Ovary (tissue), 9 donors: ENCODE data around the gene PPP2R2C. TPM values are rescaled to one million over a fixed set of nuclear protein-coding genes. Genes with fewer than 3 reads are reported as not detected.

Experiments
- DNase-seq, 5 donors: peaks; one replicate each; pipeline ENCODE4 v3.0.0-alpha.2; 2019 to 2020
- H3K27ac ChIP-seq, 2 donors: fragments of 200-600 bp; one replicate each; pipeline versions ENCODE4 v1.5.1 to v1.8.0; 2019 to 2022
- H3K27me3 ChIP-seq: fragments of 200-600 bp; one replicate; pipeline ENCODE4 v1.8.0; 2022
- H3K36me3 ChIP-seq: fragments of 200-600 bp; sonication (generic); one replicate; pipeline ENCODE4 v1.5.1; 2019
- H3K4me1 ChIP-seq: one replicate; pipeline ENCODE4 v1.8.1; 2013; ENCODE audit warnings: mild to moderate bottlenecking, moderate library complexity; ENCODE audit not compliant: insufficient read depth
- H3K4me3 ChIP-seq: fragments of 200-600 bp; sonication (generic); one replicate; pipeline ENCODE4 v1.5.1; 2017
- H3K9me3 ChIP-seq, 2 donors: fragments of 200-600 bp in 1 of 2; sonication (generic) in 1 of 2; one replicate each; pipeline versions ENCODE4 v1.5.1 to v1.8.1; 2013 to 2019; ENCODE audit warnings: mild to moderate bottlenecking in 1 of 2, moderate library complexity in 1 of 2
- EP300 ChIP-seq: sonication (generic); formaldehyde crosslinking; IDR thresholded peaks from one replicate; pipeline ENCODE4 v1.6.1; 2017; ENCODE audit warnings: antibody characterized with exemption
- POLR2A ChIP-seq: fragments of 450-650 bp; IDR thresholded peaks from one replicate; pipeline ENCODE4 v1.6.1; 2017; ENCODE audit warnings: antibody characterized with exemption, mild to moderate bottlenecking, moderate library complexity
- WGBS, 3 donors: extraction: QIAGEN DNeasy Blood & Tissue Kit in 1 of 3; methylation state at CpG; one replicate each; pipeline versions ENCODE4 v1.1.5 to v1.1.7; 2013 to 2017; 5-methylcytosine and 5-hydroxymethylcytosine counted together
- intact Hi-C, 4 donors: fragments of 100-400 bp; cut with DNase I; formaldehyde crosslinking; loops; one replicate each; pipeline versions ENCODE4 v1.11.0 to v1.15.1; 2022 to 2023
- polyA plus RNA-seq, 2 donors: library from polyadenylated mRNA; stranded (reverse); fragments of 200-250 nt in 1 of 2; fragments of 350-450 nt in 1 of 2; fragmentation: Illumina TruSeq in 1 of 2; extraction: RNeasy Lipid Tissue Mini Kit (QIAGEN cat#74804) in 1 of 2; gene quantifications; one replicate each; pipeline ENCODE4 v1.2.3, GENCODE V29; 2013 to 2014
- total RNA-seq, 7 donors: library from RNA; depleted of rRNA in 2 of 7; stranded (reverse); fragments of >200 nt in 2 of 7; fragmentation: NEBNext Ultra II Directional in 3 of 7; extraction: Animal tissue kit (Norgen Biotek cat#: 25700) in 3 of 7; gene quantifications; one replicate each; pipeline versions ENCODE4 v1.1.0 to v1.2.4, GENCODE V29; 2016 to 2023
- TF ChIP-seq, protein P1 (sequence below), 3 donors: fragments of 450-650 bp in 2 of 3; fragments of 200-600 bp in 1 of 3; IDR thresholded peaks; one replicate each; pipeline versions ENCODE4 v1.5.1 to v1.8.0; 2016 to 2022; ENCODE audit warnings: antibody characterized with exemption in 3 of 3, mild to moderate bottlenecking in 1 of 3
- donor health status: DM: no; HTN: no; CAD: no; lungs with moderate emphysema.
- donor health status: DM: no; HTN: no; CAD: no.
- donor health status: Bipolar disorder and iron deficiency.
- donor health status: DM: yes; HTN: yes; CAD: no.
- donor health status: DM: no; HTN: no; CAD: no.
- donor health status: DM: yes; HTN: yes; CAD: no.

The PPP2R2C gene
- total and polyA plus RNA-seq, 9 donors, result 0.12 to 4.5 (median 0.77) TPM

DNA sequence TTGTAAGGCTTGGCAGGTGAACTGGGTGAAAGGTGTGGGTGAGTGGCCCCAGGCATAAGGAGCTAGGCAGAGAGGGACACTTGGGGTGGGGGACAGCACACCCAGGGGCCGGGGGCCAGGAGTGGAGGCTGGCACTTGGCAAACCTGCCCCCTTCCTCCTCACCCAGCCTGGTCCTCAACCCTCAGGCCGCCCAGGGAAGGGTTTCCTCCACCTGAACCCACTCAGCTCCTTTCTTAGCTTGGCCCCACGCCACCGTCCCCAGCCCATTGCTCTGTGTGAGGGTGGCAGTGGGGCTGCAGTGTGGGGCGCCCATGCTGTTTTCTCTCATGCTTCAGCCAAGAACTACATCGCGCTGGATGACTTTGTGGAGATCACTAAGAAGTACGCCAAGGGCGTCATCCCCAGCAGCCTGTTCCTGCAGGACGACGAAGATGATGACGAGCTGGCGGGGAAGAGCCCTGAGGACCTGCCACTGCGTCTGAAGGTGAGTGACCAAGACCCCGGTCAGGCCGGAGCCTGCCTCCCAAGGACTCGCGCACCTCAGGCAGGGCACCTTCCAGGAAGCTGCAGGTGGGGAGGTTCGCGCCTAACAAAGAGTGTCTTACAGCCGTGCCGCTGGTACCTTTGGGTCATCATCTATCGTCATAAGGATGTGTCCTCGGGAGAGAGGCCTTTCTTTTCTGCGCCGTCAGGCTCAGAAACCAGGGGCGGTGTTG, 177.6 kb downstream of the PPP2R2C start:
- Histone ChIP-seq H3K27me3 (no peaks in the 10 kb centered on the region), H3K9me3 (no peaks in the 10 kb centered on the region), H3K4me3 (no peak overlapping the region), H3K27ac (no peak overlapping the region), H3K36me3 (no peaks in the 10 kb centered on the region), H3K4me1 (peaks cover 6% of the 10 kb centered on the region)
- DNase-seq, result peak in 1 of 5 donors; percentile 21
- intact Hi-C loops, result no loop called here
- TF ChIP-seq POLR2A (no peak), EP300 (no peak)
- TF ChIP-seq, protein P1, sequence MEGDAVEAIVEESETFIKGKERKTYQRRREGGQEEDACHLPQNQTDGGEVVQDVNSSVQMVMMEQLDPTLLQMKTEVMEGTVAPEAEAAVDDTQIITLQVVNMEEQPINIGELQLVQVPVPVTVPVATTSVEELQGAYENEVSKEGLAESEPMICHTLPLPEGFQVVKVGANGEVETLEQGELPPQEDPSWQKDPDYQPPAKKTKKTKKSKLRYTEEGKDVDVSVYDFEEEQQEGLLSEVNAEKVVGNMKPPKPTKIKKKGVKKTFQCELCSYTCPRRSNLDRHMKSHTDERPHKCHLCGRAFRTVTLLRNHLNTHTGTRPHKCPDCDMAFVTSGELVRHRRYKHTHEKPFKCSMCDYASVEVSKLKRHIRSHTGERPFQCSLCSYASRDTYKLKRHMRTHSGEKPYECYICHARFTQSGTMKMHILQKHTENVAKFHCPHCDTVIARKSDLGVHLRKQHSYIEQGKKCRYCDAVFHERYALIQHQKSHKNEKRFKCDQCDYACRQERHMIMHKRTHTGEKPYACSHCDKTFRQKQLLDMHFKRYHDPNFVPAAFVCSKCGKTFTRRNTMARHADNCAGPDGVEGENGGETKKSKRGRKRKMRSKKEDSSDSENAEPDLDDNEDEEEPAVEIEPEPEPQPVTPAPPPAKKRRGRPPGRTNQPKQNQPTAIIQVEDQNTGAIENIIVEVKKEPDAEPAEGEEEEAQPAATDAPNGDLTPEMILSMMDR (IDR thresholded peaks at IDR 0.05), result no peak
- 94 to 96% (median 95%) methylated on average over 27 of the region's 27 CpGs for WGBS, 3 donors

DNA sequence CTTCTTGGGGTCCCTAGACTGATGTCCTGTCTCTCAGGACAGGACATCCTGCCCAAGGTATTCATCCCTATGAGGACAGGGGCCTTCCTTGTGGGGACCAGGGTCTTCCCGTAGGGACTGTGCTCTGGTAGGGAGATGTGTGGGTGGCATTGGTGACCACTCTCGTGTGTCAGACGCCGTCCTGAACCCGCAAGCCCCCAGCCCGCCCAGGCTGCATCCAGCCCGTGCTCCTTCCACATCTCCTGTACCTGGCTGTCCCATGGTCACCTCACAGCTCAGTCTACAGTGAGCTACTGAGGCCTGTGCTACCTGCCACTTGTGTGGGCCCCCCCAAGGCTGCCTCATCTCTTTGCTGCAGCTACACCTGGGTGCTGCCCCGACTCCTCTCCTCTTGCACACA, 178.8 kb downstream of the PPP2R2C start:
- Histone ChIP-seq H3K9me3 (no peaks in the 10 kb centered on the region), H3K4me3 (no peak overlapping the region), H3K27me3 (no peaks in the 10 kb centered on the region), H3K36me3 (peaks cover 3% of the 10 kb centered on the region), H3K4me1 (peaks cover 5% of the 10 kb centered on the region), H3K27ac (no peak overlapping the region)
- WGBS, 3 donors, result 84 to 93% (median 88%) methylated on average over 8 of the region's 8 CpGs
- TF ChIP-seq, protein P1 (IDR thresholded peaks at IDR 0.05), result no peak
- TF ChIP-seq POLR2A (no peak), EP300 (no peak)
- DNase-seq, result peak in 1 of 5 donors; percentile 9
- intact Hi-C loops, result no loop called here

DNA sequence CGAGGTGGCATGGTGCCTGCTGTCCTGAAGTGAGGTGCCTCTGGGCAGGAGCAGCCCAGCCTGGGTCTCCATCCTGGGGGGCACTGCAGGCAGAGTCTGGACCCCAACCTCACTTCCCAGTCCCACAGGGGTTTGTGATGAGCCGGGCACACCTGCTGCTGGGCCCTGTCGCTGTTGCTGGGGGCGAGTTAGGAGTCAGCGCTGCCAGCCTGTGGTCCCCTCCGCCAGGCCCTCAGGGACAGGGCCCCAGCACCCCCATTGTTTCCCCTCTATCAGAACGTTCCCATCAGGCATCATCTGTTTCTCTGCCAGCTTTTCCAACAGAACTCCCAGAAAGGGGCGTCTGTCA, 179.3 kb downstream of the PPP2R2C start:
- H3K9me3 ChIP-seq, result no peaks in the 10 kb centered on the region
- H3K4me1 ChIP-seq, result peaks cover 2% of the 10 kb centered on the region
- intact Hi-C loops, result no loop called here
- no peaks in the 10 kb centered on the region for H3K27me3 ChIP-seq
- peaks cover 3% of the 10 kb centered on the region for H3K36me3 ChIP-seq
- peak in 1 of 5 donors; percentile 8 for DNase-seq
- H3K4me3 ChIP-seq, result no peak overlapping the region
- no peak overlapping the region for H3K27ac ChIP-seq
- 86 to 90% (median 90%) methylated on average over 8 of the region's 8 CpGs for WGBS, 3 donors
- TF ChIP-seq POLR2A (no peak), EP300 (no peak)
- TF ChIP-seq, protein P1 (IDR thresholded peaks at IDR 0.05), result no peak

DNA sequence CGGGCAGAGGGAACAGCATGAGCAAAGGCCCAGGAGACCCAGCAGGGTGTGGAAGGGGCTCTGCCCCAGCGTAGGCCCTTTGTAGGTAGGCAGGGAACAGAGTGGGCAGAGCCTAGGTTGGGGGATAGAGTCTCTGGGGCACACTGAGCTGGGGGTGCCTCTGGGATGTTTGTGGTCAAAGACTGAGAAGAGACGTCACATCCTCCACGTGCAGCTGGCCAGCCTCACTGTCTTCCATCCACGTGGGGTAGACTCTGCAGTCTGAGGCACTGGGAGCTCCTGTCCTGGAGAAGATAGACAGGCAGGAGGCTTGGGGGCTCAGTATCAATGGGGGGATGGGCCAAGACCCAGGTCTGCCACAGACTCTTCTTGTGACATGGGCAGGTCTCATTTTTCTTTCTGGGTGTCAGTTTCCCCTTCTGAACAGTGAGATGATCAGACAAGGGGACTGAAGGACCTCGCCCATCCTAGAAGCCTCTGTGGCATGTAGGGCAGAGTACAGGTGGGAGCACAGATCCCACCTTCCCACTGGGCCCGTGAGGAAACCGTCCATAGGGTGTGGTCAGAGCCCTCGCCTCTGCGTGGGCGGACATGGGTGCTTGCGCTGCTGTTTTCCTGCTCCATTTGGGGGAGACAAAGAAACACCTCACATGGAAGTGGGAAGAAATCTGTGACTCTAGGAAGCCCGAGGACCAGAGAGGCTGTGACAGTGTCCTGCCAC, 179.9 kb downstream of the PPP2R2C start:
- Histone ChIP-seq H3K9me3 (no peaks in the 10 kb centered on the region), H3K27ac (no peak overlapping the region), H3K4me1 (no peaks in the 10 kb centered on the region), H3K36me3 (peaks cover 3% of the 10 kb centered on the region), H3K4me3 (no peak overlapping the region), H3K27me3 (no peaks in the 10 kb centered on the region)
- DNase-seq, result peak in 1 of 5 donors; percentile 9
- TF ChIP-seq, protein P1 (IDR thresholded peaks at IDR 0.05), result no peak
- TF ChIP-seq POLR2A (no peak), EP300 (no peak)
- WGBS, 3 donors, result 74 to 76% (median 76%) methylated on average over 13 of the region's 13 CpGs
- intact Hi-C loops, result no loop called here
